Fibroblast of pulmonary artery (primary cell): ENCODE results near the gene SLC2A9.

Source experiments
- DNase-seq: peaks from one replicate; pipeline ENCODE4 v3.0.0-alpha.2; 2010; ENCODE audit warnings: low read depth
- H3K4me3 ChIP-seq: replicated peaks from 2 replicates; pipeline ENCODE4 v1.5.1; 2011; ENCODE audit warnings: low read depth, mild to moderate bottlenecking, control low read depth, low read length, moderate library complexity
- CTCF ChIP-seq: IDR thresholded peaks from 2 replicates; pipeline ENCODE4 v1.5.1; 2011; ENCODE audit warnings: mild to moderate bottlenecking, control low read depth, low read length, inconsistent platforms; ENCODE audit errors: missing control alignments

SLC2A9 gene

GRCh38 chr4:9923195-9923812 lies 98.0 kb downstream of the SLC2A9 start:
- H3K4me3 ChIP-seq = no peak overlapping the region
- no peak for DNase-seq
- no peak for TF ChIP-seq CTCF

- H3K4me3 ChIP-seq = no peak overlapping the region
- TF ChIP-seq CTCF = no peak
- no peak for DNase-seq
Measured at GRCh38 chr4:9921326-9921725, 100.0 kb downstream of the SLC2A9 start.

- no peak overlapping the region for H3K4me3 ChIP-seq
- TF ChIP-seq CTCF = no peak
- no peak for DNase-seq
Measured at GRCh38 chr4:9920029-9920428, 101.3 kb downstream of the SLC2A9 start.

- no peak for TF ChIP-seq CTCF
- no peak overlapping the region for H3K4me3 ChIP-seq
- no peak for DNase-seq
Measured at GRCh38 chr4:9919047-9919446, 102.2 kb downstream of the SLC2A9 start.

GRCh38 chr4:9918484-9918883 lies 102.8 kb downstream of the SLC2A9 start:
- no peak for DNase-seq
- no peak for TF ChIP-seq CTCF
- no peak overlapping the region for H3K4me3 ChIP-seq

GRCh38 chr4:9916937-9917336 lies 104.4 kb downstream of the SLC2A9 start:
- DNase-seq = no peak
- no peak for TF ChIP-seq CTCF

GRCh38 chr4:9916346-9916745 lies 105.0 kb downstream of the SLC2A9 start:
- H3K4me3 ChIP-seq = no peak overlapping the region
- TF ChIP-seq CTCF = no peak
- peak; percentile 10 for DNase-seq

More at GRCh38 chr4:9916937-9917336, 104.4 kb downstream of the SLC2A9 start:
- no peak overlapping the region for H3K4me3 ChIP-seq
